OCI-LY7 (cell line): ENCODE data around the gene C3. TPM values are rescaled to one million over a fixed set of nuclear protein-coding genes. Genes with fewer than 3 reads are reported as not detected.
A peak's percentile ranks its signal among the peaks of the same experiment; 100 is the strongest.
"Not testable (repeated sequence)": the region's sequence is repeated elsewhere in the genome, so short reads cannot be mapped to it uniquely, and the experiment has no call there.

ENCODE experiments used
- BruUV-seq: library from RNA; stranded (reverse); fragments of 400-500 nt; replicated peaks from 2 replicates; lab custom pipeline; 2021; lab: Mats Ljungman, UMichigan
- CTCF ChIA-PET: fragments of 300-600 bp; sonication (Branson Sonifier 250); formaldehyde crosslinking; loops from one replicate; lab custom pipeline; 2022; ENCODE audit warnings: antibody characterized with exemption; ENCODE audit not compliant: unreplicated experiment; lab: Charles Lee
- POLR2A ChIA-PET: fragments of 300-600 bp; sonication (Branson Sonifier 250); formaldehyde crosslinking; loops from one replicate; lab custom pipeline; 2022; ENCODE audit warnings: antibody characterized with exemption; lab: Charles Lee
- DNase-seq: peaks from one replicate; pipeline ENCODE4 v3.0.0-alpha.2; 2015; ENCODE audit warnings: low spot score
- H2AFZ ChIP-seq: fragments of 200-600 bp; sonication (generic), shearing (Covaris generic); 2 replicates; pipeline ENCODE4 v1.6.1; 2014; ENCODE audit warnings: mild to moderate bottlenecking, antibody characterized with exemption, low read length, moderate library complexity
- H3K27ac ChIP-seq: fragments of 200-600 bp; sonication (generic); 2 replicates; pipeline ENCODE4 v1.5.1; 2014; ENCODE audit warnings: mixed run types, low read depth, mild to moderate bottlenecking, moderate library complexity, low read length, inconsistent platforms; ENCODE audit not compliant: poor library complexity, severe bottlenecking
- H3K36me3 ChIP-seq: fragments of 200-600 bp; sonication (generic); 2 replicates; pipeline ENCODE4 v1.6.1; 2014; ENCODE audit warnings: mild to moderate bottlenecking, antibody characterized with exemption, low read length, moderate library complexity, mixed read lengths; ENCODE audit not compliant: insufficient read depth
- H3K4me1 ChIP-seq: fragments of 200-600 bp; sonication (generic); 2 replicates; pipeline ENCODE4 v1.5.1; 2014; ENCODE audit warnings: mild to moderate bottlenecking, low read length; ENCODE audit not compliant: insufficient read depth, poor library complexity, severe bottlenecking
- H3K4me2 ChIP-seq: fragments of 200-600 bp; sonication (generic); 2 replicates; pipeline ENCODE4 v1.6.1; 2014; ENCODE audit warnings: mild to moderate bottlenecking, low read length
- H3K4me3 ChIP-seq: fragments of 200-600 bp; sonication (generic); 2 replicates; pipeline ENCODE4 v1.5.1; 2014; ENCODE audit warnings: mild to moderate bottlenecking, low read depth, low read length; ENCODE audit not compliant: poor library complexity, severe bottlenecking
- H3K79me2 ChIP-seq: fragments of 200-600 bp; sonication (generic); 2 replicates; pipeline ENCODE4 v1.6.1; 2016; ENCODE audit warnings: low read depth, mild to moderate bottlenecking, low read length, moderate library complexity, mixed read lengths; ENCODE audit not compliant: insufficient read depth
- H3K9me2 ChIP-seq: fragments of 200-600 bp; sonication (generic); 2 replicates; pipeline ENCODE4 v1.6.1; 2016; ENCODE audit warnings: mild to moderate bottlenecking, low read length, mixed read lengths; ENCODE audit not compliant: insufficient read depth
- H3K9me3 ChIP-seq: fragments of 200-600 bp; sonication (generic); 2 replicates; pipeline ENCODE4 v1.6.1; 2014; ENCODE audit warnings: mild to moderate bottlenecking, mixed run types, low read length, mixed read lengths
- H4K20me1 ChIP-seq: fragments of 200-600 bp; sonication (generic); 2 replicates; pipeline ENCODE4 v1.6.1; 2014; ENCODE audit warnings: mild to moderate bottlenecking, antibody characterized with exemption, low read length, moderate library complexity, mixed read lengths; ENCODE audit not compliant: insufficient read depth
- CTCF ChIP-seq: fragments of 200-600 bp; sonication (generic); conservative IDR thresholded peaks from 2 replicates; pipeline ENCODE4 v1.5.1; 2014; ENCODE audit warnings: mild to moderate bottlenecking, antibody characterized with exemption, low read length, moderate library complexity, mixed read lengths
- EZH2phosphoT487 ChIP-seq: fragments of 200-600 bp; sonication (generic); IDR thresholded peaks from 2 replicates; pipeline ENCODE4 v1.6.1; 2018; ENCODE audit warnings: low read depth, borderline replicate concordance, mild to moderate bottlenecking, mixed run types, antibody characterized with exemption, low read length, moderate library complexity, mixed read lengths
- intact Hi-C: fragments of 100-400 bp; cut with micrococcal nuclease; formaldehyde crosslinking; loops from one replicate; pipeline ENCODE4 v1.10.0; 2022; ENCODE audit not compliant: unreplicated experiment
- total RNA-seq, 2 experiments: library from RNA; depleted of rRNA in 1 of 2; stranded (reverse); fragments of >200 nt in 1 of 2; shearing (Covaris generic) in 1 of 2; gene quantifications; 2 replicates each; pipeline ENCODE4 v1.2.3, GENCODE V29; 2014 to 2022

The C3 gene
- total RNA-seq, 2 experiments from 2014 or later, result 0.13 TPM; not detected in 1

GRCh38 chr19:6765738-6766356 is 45.4 kb upstream of the C3 start:
- TF ChIP-seq CTCF (no peak), EZH2phosphoT487 (no peak)
- peaks cover 6% of the 10 kb centered on the region; the same call in 1 of the 2 replicates for H3K9me3 ChIP-seq
- peaks cover under 1% of the 10 kb centered on the region; the same call in 1 of the 2 replicates for H3K36me3 ChIP-seq
- CTCF ChIA-PET, result no interaction called here
- H3K79me2 ChIP-seq, result no peaks in the 10 kb centered on the region
- BruUV-seq, result no TSS peak
- no peaks in the 10 kb centered on the region for H4K20me1 ChIP-seq
- H2AFZ ChIP-seq, result no peak overlapping the region
- H3K27ac ChIP-seq, result no peak overlapping the region
- no peaks in the 10 kb centered on the region for H3K9me2 ChIP-seq
- peak; percentile 44 for DNase-seq
- peak overlapping the region; percentile 84 for H3K4me2 ChIP-seq
- POLR2A ChIA-PET, result no interaction called here
- intact Hi-C loops, result no loop called here
- H3K4me1 ChIP-seq, result peaks cover 28% of the 10 kb centered on the region
- H3K4me3 ChIP-seq, result peak overlapping the region; percentile 75

- BruUV-seq, H3K4me2 ChIP-seq, H3K4me3 ChIP-seq, DNase-seq, CTCF ChIA-PET, H4K20me1 ChIP-seq, H3K9me2 ChIP-seq, intact Hi-C loops, H3K27ac ChIP-seq, H3K79me2 ChIP-seq, H3K36me3 ChIP-seq, H2AFZ ChIP-seq: not testable (repeated sequence)
- H3K4me1 ChIP-seq, result peaks cover 14% of the 10 kb centered on the region
- H3K9me3 ChIP-seq, result peaks cover 10% of the 10 kb centered on the region; the same call in 1 of the 2 replicates
- POLR2A ChIA-PET, result interaction anchor here (0.7 kb wide), 1 partner anchor 26 kb away, joined by 3 read pairs; no protein-coding TSS in a partner anchor
Measured at GRCh38 chr19:6762253-6762797, 41.9 kb upstream of the C3 start.

GRCh38 chr19:6761053-6761676 is 40.7 kb upstream of the C3 start:
- no peak overlapping the region for H3K4me2 ChIP-seq
- TF ChIP-seq CTCF, result no peak
- no peak for TF ChIP-seq EZH2phosphoT487
- H3K79me2 ChIP-seq, result no peaks in the 10 kb centered on the region
- DNase-seq, result peak; percentile 76
- peak overlapping the region; percentile 0; the same call in 1 of the 2 replicates for H2AFZ ChIP-seq
- H3K4me1 ChIP-seq, result peaks cover 7% of the 10 kb centered on the region
- H3K36me3 ChIP-seq, result peaks cover 6% of the 10 kb centered on the region; the same call in 1 of the 2 replicates
- H4K20me1 ChIP-seq, result no peaks in the 10 kb centered on the region
- no peak overlapping the region for H3K27ac ChIP-seq
- H3K9me3 ChIP-seq, result peaks cover 10% of the 10 kb centered on the region; the same call in 1 of the 2 replicates
- H3K9me2 ChIP-seq, result no peaks in the 10 kb centered on the region
- intact Hi-C loops, result no loop called here
- CTCF ChIA-PET, result no interaction called here
- no TSS peak for BruUV-seq
- POLR2A ChIA-PET, result no interaction called here
- H3K4me3 ChIP-seq, result no peak overlapping the region
